Measurements from ENCODE around the gene NEO1. TPM values are rescaled to one million over a fixed set of nuclear protein-coding genes. Genes with fewer than 3 reads are reported as not detected.

NEO1 gene
- total and polyA plus RNA-seq, 9 of the 15 experiments (the other 6 are each of a cell fraction or from before 2014, with no cell fraction given), result 0.08 to 1.7 (median 0.48) TPM

- FAIRE-seq (no peak), ATAC-seq (no peak), DNase-seq (ENCODE audit: extremely low read depth in 1 of 4, low spot score in 3 of 4) (no peak)
- Histone ChIP-seq H3K36me3 (ENCODE audit: control insufficient read depth, insufficient read depth, low read length) (no peaks in the 10 kb centered on the region), H3K4me1 (replicated peaks in 1 of 2; ENCODE audit: control insufficient read depth in 2 of 2, insufficient read depth in 2 of 2, low read length in 2 of 2) (peaks cover 0 to 4% of the 10 kb centered on the region in 2 experiments; a peak in 2 of 5 replicates), H3K9ac (ENCODE audit: insufficient read depth in 1 of 2, low read depth in 2 of 2, low read length in 2 of 2) (no peak overlapping the region), H3K27me3 (ENCODE audit: control insufficient read depth in 2 of 2, insufficient read depth in 2 of 2, low read length in 2 of 2) (peaks cover 16 to 28% of the 10 kb centered on the region in 2 experiments; a peak in 3 of 5 replicates), H2AFZ (ENCODE audit: low read depth, low read length) (no peak overlapping the region), H3K4me3 (no peak overlapping the region), H3K4me2 (ENCODE audit: insufficient read depth, low read length) (no peak overlapping the region), H3K9me1 (ENCODE audit: control insufficient read depth, insufficient read depth, low read length) (no peaks in the 10 kb centered on the region), H3K27ac (ENCODE audit: extremely low read depth, low read depth, low read length) (no peak overlapping the region), H3K79me2 (ENCODE audit: control insufficient read depth, insufficient read depth, low read length) (no peaks in the 10 kb centered on the region), H4K20me1 (replicated peaks; ENCODE audit: control insufficient read depth, insufficient read depth, low read length) (no peaks in the 10 kb centered on the region), H3K9me3 (replicated peaks; ENCODE audit: control insufficient read depth, insufficient read depth, low read depth, low read length) (no peaks in the 10 kb centered on the region)
- no TSS peak for BruUV-seq (replicated peaks)
- TF ChIP-seq GATAD2A (IDR thresholded peaks at IDR 0.05) (no peak), ZNF174 (CRISPR knock-in tag; IDR thresholded peaks at IDR 0.05) (no peak), HDAC2 (IDR thresholded peaks at IDR 0.05) (no peak), BHLHE40 (IDR thresholded peaks at IDR 0.05; ENCODE audit: low read length) (no peak), TFAP4 (CRISPR knock-in tag; IDR thresholded peaks at IDR 0.05; ENCODE audit: borderline replicate concordance) (no peak), ZNF277 (CRISPR knock-in tag; IDR thresholded peaks at IDR 0.05; ENCODE audit: borderline replicate concordance) (no peak), SMARCC2 (IDR thresholded peaks at IDR 0.05; ENCODE audit: low read depth) (no peak)
- ChIA-PET CTCF (ENCODE audit: low intra/inter-chr PET ratio) (no interaction called here), POLR2A (no interaction called here)
- intact Hi-C loops (cut with micrococcal nuclease), result no loop called here
- in situ Hi-C loops (cut with MboI), result no loop called here
- WGBS (ENCODE audit: insufficient coverage, low coverage, missing lambda C conversion rate), result 0% methylated on average over 2 of the region's 2 CpGs
These were observed 261.6 kb downstream of the NEO1 start for GRCh38 chr15:73313861-73314260.
